ENCODE measurements around the gene C5orf46. TPM values are rescaled to one million over a fixed set of nuclear protein-coding genes. Genes with fewer than 3 reads are reported as not detected.

The C5orf46 gene
- total RNA-seq, 1 experiment from 2014 or later = not detected

- Histone ChIP-seq H3K9me3 (no peaks in the 10 kb centered on the region), H3K27me3 (replicated peaks; ENCODE audit: control insufficient read depth, insufficient read depth, low read length) (no peaks in the 10 kb centered on the region), H3K4me1 (no peaks in the 10 kb centered on the region), H3K36me3 (ENCODE audit: control insufficient read depth, insufficient read depth, low read length) (no peaks in the 10 kb centered on the region), H3K4me3 (ENCODE audit: low read depth, low read length) (no peak overlapping the region)
- H3K27me3 Mint-ChIP-seq (ENCODE audit: insufficient read depth, unreplicated experiment) = no peaks in the 10 kb centered on the region
- no peak overlapping the region for H3K27ac Mint-ChIP-seq (ENCODE audit: unreplicated experiment)
- intact Hi-C loops (cut with micrococcal nuclease; ENCODE audit: unreplicated experiment) = loop anchor here (10.0 kb wide), 1 partner anchor 252 kb away; no protein-coding TSS in a partner anchor
- H3K4me1 Mint-ChIP-seq (ENCODE audit: low read depth, unreplicated experiment) = peaks cover 9% of the 10 kb centered on the region
- no peak for DNase-seq
- CTCF ChIA-PET = no interaction called here
- POLR2A ChIA-PET = no interaction called here
- BruUV-seq (replicated peaks) = no TSS peak
- H3K36me3 Mint-ChIP-seq (ENCODE audit: insufficient read depth, unreplicated experiment) = no peaks in the 10 kb centered on the region
- TF ChIP-seq CTCF (IDR thresholded peaks at IDR 0.05; ENCODE audit: insufficient read depth in 1 of 2, low read depth in 1 of 2, low read length in 1 of 2, severe bottlenecking in 1 of 2, unreplicated experiment in 1 of 2) = no peak
- no peak overlapping the region for H3K4me3 Mint-ChIP-seq (ENCODE audit: unreplicated experiment)
- H3K9me3 Mint-ChIP-seq (ENCODE audit: unreplicated experiment) = no peaks in the 10 kb centered on the region
These were observed 54.0 kb downstream of the C5orf46 start for GRCh38 chr5:147852365-147852764.

- H3K9me3 ChIP-seq = no peaks in the 10 kb centered on the region
- Mint-ChIP-seq H3K27me3 (ENCODE audit: insufficient read depth, unreplicated experiment) (no peaks in the 10 kb centered on the region), H3K27ac (ENCODE audit: unreplicated experiment) (no peak overlapping the region), H3K4me3 (ENCODE audit: unreplicated experiment) (no peak overlapping the region), H3K4me1 (ENCODE audit: low read depth, unreplicated experiment) (peaks cover 7% of the 10 kb centered on the region), H3K36me3 (ENCODE audit: insufficient read depth, unreplicated experiment) (no peaks in the 10 kb centered on the region), H3K9me3 (ENCODE audit: unreplicated experiment) (no peaks in the 10 kb centered on the region)
- H3K36me3 ChIP-seq (ENCODE audit: control insufficient read depth, insufficient read depth, low read length) = no peaks in the 10 kb centered on the region
- CTCF ChIA-PET = no interaction called here
- H3K4me3 ChIP-seq (ENCODE audit: low read depth, low read length) = no peak overlapping the region
- no peaks in the 10 kb centered on the region for H3K4me1 ChIP-seq
- POLR2A ChIA-PET = no interaction called here
- intact Hi-C loops (cut with micrococcal nuclease; ENCODE audit: unreplicated experiment) = loop anchor here (10.0 kb wide), 1 partner anchor 253 kb away; no protein-coding TSS in a partner anchor
- DNase-seq = no peak
- no TSS peak for BruUV-seq (replicated peaks)
- no peak for TF ChIP-seq CTCF (IDR thresholded peaks at IDR 0.05; ENCODE audit: insufficient read depth in 1 of 2, low read depth in 1 of 2, low read length in 1 of 2, severe bottlenecking in 1 of 2, unreplicated experiment in 1 of 2)
- no peaks in the 10 kb centered on the region for H3K27me3 ChIP-seq (replicated peaks; ENCODE audit: control insufficient read depth, insufficient read depth, low read length)
These were observed 54.8 kb downstream of the C5orf46 start for GRCh38 chr5:147851578-147851977.

GRCh38 chr5:147849226-147849625 lies 57.1 kb downstream of the C5orf46 start:
- TF ChIP-seq CTCF (IDR thresholded peaks at IDR 0.05; ENCODE audit: insufficient read depth in 1 of 2, low read depth in 1 of 2, low read length in 1 of 2, severe bottlenecking in 1 of 2, unreplicated experiment in 1 of 2) = no peak
- no TSS peak for BruUV-seq (replicated peaks)
- H3K36me3 ChIP-seq (ENCODE audit: control insufficient read depth, insufficient read depth, low read length) = no peaks in the 10 kb centered on the region
- Mint-ChIP-seq H3K9me3 (ENCODE audit: unreplicated experiment) (no peaks in the 10 kb centered on the region), H3K36me3 (ENCODE audit: insufficient read depth, unreplicated experiment) (no peaks in the 10 kb centered on the region), H3K4me1 (ENCODE audit: low read depth, unreplicated experiment) (peaks cover 7% of the 10 kb centered on the region), H3K27me3 (ENCODE audit: insufficient read depth, unreplicated experiment) (no peaks in the 10 kb centered on the region), H3K27ac (ENCODE audit: unreplicated experiment) (no peak overlapping the region), H3K4me3 (ENCODE audit: unreplicated experiment) (no peak overlapping the region)
- intact Hi-C loops (cut with micrococcal nuclease; ENCODE audit: unreplicated experiment) = no loop called here
- ChIA-PET POLR2A (no interaction called here), CTCF (no interaction called here)
- H3K27me3 ChIP-seq (replicated peaks; ENCODE audit: control insufficient read depth, insufficient read depth, low read length) = no peaks in the 10 kb centered on the region
- H3K4me3 ChIP-seq (ENCODE audit: low read depth, low read length) = no peak overlapping the region
- no peaks in the 10 kb centered on the region for H3K4me1 ChIP-seq
- no peaks in the 10 kb centered on the region for H3K9me3 ChIP-seq
- no peak for DNase-seq

All from Caco-2 (cell line).